ENCODE measurements around the gene ZNF385B.

Gene ZNF385B

DNA sequence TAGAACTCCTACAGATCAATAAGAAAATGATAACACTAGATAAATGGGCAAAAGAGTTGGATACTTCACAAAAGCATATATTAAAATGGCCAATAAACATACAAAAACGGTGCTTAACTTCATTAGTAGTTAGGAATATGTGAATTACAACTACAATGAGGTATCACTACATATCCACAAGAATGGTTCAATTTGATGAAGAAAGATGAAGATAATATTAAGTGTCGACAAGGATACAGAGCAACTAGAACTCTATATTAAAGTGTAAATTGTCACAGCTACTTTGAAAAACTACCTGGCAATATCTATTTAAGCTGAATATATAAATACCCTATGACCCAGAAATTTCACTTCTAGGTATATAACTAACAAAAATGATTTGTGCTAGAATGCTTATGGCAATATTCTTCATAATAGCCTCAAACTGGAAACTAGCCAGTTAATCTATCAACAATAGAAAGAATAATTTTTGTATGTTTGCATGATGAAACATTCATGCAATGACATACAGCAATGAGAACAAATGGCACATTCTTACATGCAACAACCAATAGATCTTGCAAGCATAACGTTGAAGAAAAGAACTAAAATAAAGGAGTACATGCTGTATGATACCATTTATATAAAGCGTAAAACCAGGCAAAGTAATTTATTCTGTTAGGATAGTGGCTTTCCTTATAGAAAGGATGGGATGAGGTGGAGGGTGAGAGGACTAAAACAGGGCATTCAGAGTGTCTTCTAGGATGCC lies 306.6 kb downstream of the ZNF385B start:
- DNase-seq (ENCODE audit: low read depth, low spot score): no peak

DNA sequence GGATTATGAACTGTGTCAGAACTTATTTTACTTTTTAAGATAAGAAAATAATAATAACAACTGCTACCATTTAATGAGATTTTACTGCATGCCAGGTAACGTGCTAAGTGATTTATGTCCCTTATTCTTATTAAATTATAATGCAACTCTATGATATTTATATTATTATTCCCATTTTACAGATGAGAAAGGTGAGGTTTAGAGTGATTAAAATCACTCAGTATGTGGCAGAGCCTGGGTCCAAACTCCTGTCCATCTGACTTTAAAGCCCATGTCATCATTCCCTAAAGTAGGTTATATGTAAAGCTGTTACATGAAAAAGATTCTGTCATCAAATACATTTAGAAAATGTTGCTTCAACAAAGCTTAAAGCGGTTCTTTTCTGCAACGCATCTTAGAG lies 308.0 kb downstream of the ZNF385B start:
- no peak for DNase-seq (ENCODE audit: low read depth, low spot score)

- no peak for DNase-seq (ENCODE audit: low read depth, low spot score)
Measured at GRCh38 chr2:179551539-179552045, 309.8 kb downstream of the ZNF385B start.

- DNase-seq (ENCODE audit: low read depth, low spot score): no peak
Measured at GRCh38 chr2:179550849-179551248, 310.6 kb downstream of the ZNF385B start.

DNA sequence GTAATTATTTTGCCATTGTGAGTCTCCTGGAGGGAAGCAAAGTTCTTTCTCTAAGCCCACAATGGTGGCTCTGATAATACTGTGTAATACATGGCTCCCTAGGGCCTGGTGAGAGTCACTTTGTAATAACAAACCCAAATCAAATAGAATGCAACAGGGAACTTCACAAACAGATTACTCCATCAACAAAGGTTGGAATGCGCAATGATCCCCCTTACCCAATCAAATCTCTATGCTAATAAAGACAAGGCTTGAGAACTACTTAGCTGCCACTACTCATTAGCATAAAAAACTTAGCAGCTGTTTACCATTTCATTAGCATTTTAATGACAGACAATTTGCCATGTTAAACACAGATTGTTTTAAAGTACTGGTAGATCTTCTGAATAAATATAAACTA lies 311.2 kb downstream of the ZNF385B start:
- no peak for DNase-seq (ENCODE audit: low read depth, low spot score)

GRCh38 chr2:179546656-179547055 lies 314.8 kb downstream of the ZNF385B start:
- DNase-seq (ENCODE audit: low read depth, low spot score): no peak

DNA sequence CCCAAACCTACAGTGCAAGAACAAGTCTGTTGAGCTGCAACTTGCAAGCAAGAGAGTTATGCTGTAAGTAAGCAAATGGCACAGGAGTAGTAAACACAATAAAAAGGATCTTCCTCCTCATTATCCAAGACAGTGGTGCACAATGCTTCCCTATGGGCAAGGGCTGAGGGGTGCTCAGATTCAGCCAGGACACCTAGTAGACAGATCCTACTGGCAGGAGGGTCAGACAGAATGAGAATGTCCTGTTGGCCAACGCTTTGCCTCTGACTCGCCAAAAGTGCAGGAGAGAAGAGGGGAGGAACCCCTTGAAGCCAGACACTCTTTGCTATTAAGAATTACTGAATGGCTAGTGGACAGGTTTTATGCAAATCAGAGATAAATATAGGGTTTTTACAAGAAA lies 316.4 kb downstream of the ZNF385B start:
- no peak for DNase-seq (ENCODE audit: low read depth, low spot score)

GRCh38 chr2:179543361-179543901 lies 318.0 kb downstream of the ZNF385B start:
- no peak for DNase-seq (ENCODE audit: low read depth, low spot score)

GRCh38 chr2:179541586-179541985 lies 319.8 kb downstream of the ZNF385B start:
- DNase-seq (ENCODE audit: low read depth, low spot score): no peak

- DNase-seq (ENCODE audit: low read depth, low spot score): no peak
Measured at GRCh38 chr2:179539124-179539511, 322.3 kb downstream of the ZNF385B start.

DNA sequence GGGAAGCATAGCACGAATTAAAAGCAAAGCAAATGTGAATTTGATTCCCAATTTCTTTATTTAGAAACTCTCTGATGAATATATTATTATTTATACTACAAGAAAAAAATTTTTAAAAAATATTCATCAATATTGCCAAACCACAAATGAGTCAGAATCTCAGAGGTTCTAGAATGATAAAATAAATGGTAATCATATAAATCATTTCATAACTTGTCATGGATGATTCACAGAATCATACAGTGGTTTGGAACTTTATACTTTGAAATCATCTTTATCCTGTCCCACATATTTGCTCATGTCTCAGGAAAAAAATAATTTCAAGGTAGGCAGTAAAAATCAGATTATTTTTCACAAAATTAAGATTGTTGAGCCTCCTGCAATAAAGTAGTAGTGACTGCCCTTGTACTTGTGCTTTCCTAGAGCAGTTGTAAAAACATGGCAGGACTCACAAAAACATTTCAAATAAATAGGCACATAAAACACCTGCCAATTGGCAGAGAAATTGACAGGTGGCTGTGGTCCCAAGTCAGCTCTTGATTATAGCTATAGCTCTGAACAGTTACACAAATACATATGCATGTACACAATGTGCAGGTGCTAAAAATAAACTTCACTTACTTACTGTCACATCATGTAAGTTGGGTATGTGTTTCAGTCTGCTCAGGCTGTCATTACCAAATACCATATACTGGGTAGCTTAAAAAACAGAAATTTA lies 322.8 kb downstream of the ZNF385B start:
- DNase-seq (ENCODE audit: low read depth, low spot score): no peak

GRCh38 chr2:179536185-179536584 lies 325.2 kb downstream of the ZNF385B start:
- DNase-seq (ENCODE audit: low read depth, low spot score): no peak

DNA sequence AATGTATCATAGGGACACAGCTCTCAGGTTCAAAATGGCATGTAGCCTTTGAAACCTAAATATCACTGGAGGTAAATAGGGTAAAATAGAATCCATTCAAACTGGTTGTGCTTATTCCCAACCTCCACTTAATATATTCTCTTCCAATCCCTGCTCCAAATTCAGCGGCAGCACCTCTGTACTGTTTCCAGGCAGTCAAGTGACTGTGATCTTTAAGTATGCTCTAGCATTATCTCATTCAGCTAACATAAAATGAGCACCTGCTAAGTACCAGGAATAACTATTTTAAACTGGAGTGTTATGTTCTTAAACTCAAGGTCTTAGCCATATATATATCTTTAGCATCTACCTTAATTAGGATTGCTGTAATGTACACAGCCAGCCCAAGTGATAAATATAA lies 327.5 kb downstream of the ZNF385B start:
- no peak for DNase-seq (ENCODE audit: low read depth, low spot score)

- DNase-seq (ENCODE audit: low read depth, low spot score): no peak
Measured at GRCh38 chr2:179532863-179533278, 328.5 kb downstream of the ZNF385B start.

DNA sequence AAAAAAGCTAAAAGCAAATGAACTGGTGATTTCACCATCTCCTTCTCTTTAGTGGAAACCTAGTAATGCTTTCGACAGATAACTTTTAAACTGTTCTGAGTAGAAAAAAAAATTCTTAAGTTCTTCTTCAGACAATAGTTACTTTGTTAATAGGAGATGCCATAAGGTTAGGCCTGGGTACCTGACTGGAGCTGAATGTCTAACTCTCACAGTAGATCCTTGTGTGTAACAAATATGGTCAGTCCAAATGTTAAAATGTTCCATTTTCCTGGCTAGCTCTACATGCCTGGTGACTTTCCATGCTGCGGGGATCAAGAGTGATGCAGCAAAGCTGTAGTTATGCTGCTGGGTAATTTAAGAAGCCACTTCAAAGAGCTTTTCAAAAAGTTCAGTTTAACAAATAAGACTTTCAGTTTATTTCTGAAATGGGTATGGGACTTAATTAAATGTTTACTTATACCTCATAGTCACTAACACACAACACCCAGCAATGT lies 332.8 kb downstream of the ZNF385B start:
- DNase-seq (ENCODE audit: low read depth, low spot score): no peak

DNA sequence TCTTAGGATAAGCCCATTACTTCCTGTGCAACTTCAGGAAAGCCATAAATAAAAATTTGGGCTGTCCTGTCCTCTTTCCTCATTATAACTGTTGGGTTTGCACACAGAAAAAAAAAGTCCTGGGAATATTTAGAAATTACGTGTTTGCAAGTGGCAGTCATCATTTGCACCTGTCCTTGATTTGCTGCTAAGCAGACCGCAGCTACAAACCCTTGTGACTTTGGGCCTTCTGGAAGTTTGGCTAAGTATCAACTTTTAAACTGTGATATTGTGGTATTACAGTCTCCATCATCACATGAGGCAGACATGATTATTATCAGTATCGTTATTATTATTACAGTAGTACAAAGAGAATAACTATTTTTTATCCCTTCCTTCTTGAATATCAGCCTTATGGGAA lies 336.1 kb downstream of the ZNF385B start:
- DNase-seq (ENCODE audit: low read depth, low spot score): no peak

- DNase-seq (ENCODE audit: low read depth, low spot score): no peak
Measured at GRCh38 chr2:179524809-179525339, 336.5 kb downstream of the ZNF385B start.

GRCh38 chr2:179521944-179522343 lies 339.5 kb downstream of the ZNF385B start:
- DNase-seq (ENCODE audit: low read depth, low spot score): no peak

GRCh38 chr2:179518830-179519229 lies 342.6 kb downstream of the ZNF385B start:
- DNase-seq (ENCODE audit: low read depth, low spot score): no peak

DNA sequence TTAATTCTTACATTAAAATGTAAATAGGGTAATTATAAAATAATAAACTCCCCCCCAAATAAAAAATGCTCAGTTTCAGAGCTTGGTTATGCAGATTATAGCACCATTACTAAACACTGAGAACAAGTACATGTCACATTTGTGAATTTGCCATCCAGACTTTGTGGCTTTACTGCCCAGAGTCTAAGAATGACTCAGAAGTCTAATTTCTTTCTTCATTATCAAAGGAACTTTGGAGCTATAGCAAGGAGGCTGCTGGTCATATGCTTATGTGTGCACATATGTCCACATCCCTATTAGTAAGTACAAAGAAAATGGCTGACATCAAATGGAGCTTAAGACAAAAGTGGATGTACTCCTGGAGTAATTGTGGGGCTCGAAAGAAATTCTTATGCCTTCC lies 348.2 kb downstream of the ZNF385B start:
- DNase-seq (ENCODE audit: low read depth, low spot score): no peak

DNA sequence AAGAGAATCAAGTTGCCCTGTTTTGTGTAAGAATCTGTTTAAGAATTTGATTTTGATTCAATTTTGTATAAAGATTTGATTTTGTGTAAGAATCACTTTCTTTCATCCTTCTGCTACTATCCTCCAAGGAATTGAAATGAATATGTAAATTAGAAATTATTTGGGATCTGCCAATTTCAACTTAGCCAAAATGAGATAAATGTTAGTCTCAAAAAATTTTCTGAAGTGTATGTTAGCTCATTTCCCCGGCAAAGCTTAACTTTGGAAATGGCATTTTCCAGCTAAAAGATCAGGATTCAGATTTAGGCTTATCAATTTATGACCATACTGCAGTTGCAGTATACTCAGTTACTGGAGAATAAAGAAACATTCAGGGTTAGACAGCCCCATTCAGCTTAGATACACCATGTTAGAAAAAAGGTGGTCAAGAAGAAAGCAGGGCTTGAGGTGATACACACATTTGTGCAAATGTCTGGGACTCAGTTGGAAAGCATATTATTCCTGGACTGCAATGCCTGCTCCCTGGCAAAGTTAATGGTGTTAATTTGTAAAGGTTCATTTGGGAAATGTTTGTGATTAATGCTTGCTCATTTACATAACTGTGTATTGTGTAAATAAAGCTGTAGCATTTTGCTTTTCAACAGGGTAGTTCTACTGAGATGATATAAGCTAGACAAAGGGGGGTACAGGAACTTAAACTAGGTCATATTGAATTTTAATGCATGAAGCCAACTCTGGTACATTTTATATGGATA lies 349.0 kb downstream of the ZNF385B start:
- no peak for DNase-seq (ENCODE audit: low read depth, low spot score)

Data from smooth muscle cell of the brain vasculature (primary cell).